ENCODE measurements around the gene REM2.
"Not testable (repeated sequence)": the region's sequence is repeated elsewhere in the genome, so short reads cannot be mapped to it uniquely, and the experiment has no call there.

Gene REM2

DNA sequence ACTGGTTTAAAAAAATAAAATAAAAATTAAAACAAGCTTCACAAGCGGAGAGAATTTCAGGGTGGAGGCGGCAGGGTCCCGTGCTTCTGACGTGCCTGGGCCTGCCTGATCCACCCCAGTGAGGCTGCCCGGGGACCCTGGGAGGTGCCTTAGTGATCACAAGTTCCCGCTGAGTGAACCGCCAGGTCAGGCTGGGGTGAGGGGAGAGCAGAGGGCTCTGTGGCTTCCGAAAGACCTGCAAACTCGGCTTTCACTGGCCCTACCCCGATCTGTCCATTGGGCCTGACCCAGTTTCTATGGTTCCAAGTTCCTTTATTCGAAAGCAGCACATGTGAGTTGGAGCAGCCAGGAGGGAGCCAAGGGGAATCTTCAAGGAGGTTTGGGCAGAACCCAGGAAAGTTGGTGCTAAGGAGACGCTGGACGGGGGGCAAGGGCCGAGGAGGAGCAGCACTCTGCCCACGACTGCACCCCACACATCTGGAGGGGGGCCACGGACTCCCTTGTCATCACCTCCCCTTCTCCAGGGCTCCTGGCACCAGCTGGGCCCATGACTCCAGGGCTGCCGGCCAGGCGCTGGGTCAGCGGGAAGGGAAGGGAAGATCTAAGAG lies 33.7 kb upstream of the REM2 start:
- Histone ChIP-seq H3K9me3 (ENCODE audit: control insufficient read depth in 2 of 2, low read length in 2 of 2) (no peaks in the 10 kb centered on the region), H3K9ac (ENCODE audit: low read depth in 1 of 2, low read length in 2 of 2) (peak overlapping the region in 1 of 2 donors; percentile 46), H3K4me1 (ENCODE audit: control insufficient read depth in 2 of 2, insufficient read depth in 2 of 2, low read length in 2 of 2) (peaks cover 23 to 28% of the 10 kb centered on the region in 2 donors), H3K27ac (ENCODE audit: low read depth in 2 of 2, low read length in 2 of 2) (peak overlapping the region; percentile 69 to 87), H3K36me3 (ENCODE audit: control insufficient read depth in 2 of 2, insufficient read depth in 2 of 2, low read length in 2 of 2) (peaks cover 21 to 22% of the 10 kb centered on the region in 2 donors), H3K4me3 (ENCODE audit: low read length in 2 of 2) (no peak overlapping the region), H3K27me3 (ENCODE audit: control insufficient read depth in 2 of 2, insufficient read depth in 2 of 2, low read length in 2 of 2) (no peaks in the 10 kb centered on the region)

DNA sequence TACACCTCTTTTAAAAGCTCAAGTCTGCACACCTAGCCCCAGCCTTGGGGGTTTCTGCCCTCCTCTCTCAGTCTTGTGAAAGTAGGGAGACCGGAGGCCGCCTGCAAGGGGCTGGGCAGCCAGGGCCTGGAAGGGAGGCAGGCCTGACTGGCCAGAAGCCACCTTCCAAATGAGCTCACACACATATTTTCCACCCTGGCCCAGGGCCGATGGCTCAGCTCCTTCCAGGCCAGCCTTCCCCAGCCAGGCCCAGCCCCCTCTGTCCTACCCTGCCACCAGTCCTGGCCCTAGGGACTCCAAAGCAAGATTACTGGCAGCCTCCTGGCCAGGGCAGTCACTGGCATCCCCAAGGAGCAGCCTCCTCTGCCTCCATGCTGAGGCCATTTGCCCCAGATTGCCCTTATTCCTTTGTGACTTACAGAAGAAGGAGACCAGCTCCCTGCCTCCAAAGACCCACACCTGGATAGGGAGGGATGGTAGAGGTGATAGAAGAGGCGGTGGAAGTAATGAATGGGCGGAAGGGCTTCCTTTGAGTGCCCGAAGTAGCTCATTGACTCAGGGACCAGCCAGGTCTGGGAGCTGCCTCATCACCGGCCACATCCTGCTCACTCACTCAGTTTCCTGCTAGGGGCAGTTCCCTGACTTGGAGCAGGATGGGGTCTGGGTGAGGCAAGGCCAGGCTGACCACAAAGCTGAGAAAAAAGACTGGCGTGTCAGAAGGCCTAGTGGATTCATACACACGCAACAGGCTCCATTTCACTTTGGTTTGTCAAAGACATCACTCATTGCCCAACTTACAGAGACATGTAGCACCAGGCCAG lies 31.9 kb upstream of the REM2 start:
- peaks cover 20 to 28% of the 10 kb centered on the region in 2 donors for H3K4me1 ChIP-seq (ENCODE audit: control insufficient read depth in 2 of 2, insufficient read depth in 2 of 2, low read length in 2 of 2)

DNA sequence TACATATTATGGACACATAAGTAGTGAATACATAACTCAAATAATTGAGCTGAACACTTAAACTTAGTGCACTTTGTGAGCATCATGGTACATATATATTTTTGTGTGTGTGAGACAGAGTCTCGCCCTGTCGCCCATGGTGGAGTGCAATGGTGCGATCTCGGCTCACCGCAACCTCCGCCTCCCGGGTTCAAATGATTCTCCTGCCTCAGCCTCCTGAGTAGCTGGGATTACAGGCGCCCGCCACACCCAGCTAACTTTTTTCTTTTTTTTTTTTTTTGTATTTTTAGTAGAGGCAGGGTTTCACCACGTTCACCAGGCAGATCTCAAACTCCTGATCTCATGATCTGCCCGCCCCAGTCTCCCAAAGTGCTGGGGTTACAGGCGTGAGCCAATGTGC lies 30.8 kb upstream of the REM2 start:
- Histone ChIP-seq H3K27ac (ENCODE audit: low read depth in 2 of 2, low read length in 2 of 2) (peak overlapping the region; percentile 63 to 94), H3K4me1 (ENCODE audit: control insufficient read depth in 2 of 2, insufficient read depth in 2 of 2, low read length in 2 of 2) (peaks cover 13 to 25% of the 10 kb centered on the region in 2 donors)
- H3K27me3 ChIP-seq (ENCODE audit: control insufficient read depth in 2 of 2, insufficient read depth in 2 of 2, low read length in 2 of 2); H3K36me3 ChIP-seq (ENCODE audit: control insufficient read depth in 2 of 2, insufficient read depth in 2 of 2, low read length in 2 of 2); H3K9ac ChIP-seq (ENCODE audit: low read depth in 1 of 2, low read length in 2 of 2); H3K9me3 ChIP-seq (ENCODE audit: control insufficient read depth in 2 of 2, low read length in 2 of 2); H3K4me3 ChIP-seq (ENCODE audit: low read length in 2 of 2): not testable (repeated sequence)

More for the DNA sequence above, 31.9 kb upstream of the REM2 start:
- H3K9ac ChIP-seq (ENCODE audit: low read depth in 1 of 2, low read length in 2 of 2), result peak overlapping the region in 1 of 2 donors; percentile 11
- peak overlapping the region; percentile 59 to 69 for H3K27ac ChIP-seq (ENCODE audit: low read depth in 2 of 2, low read length in 2 of 2)
- H3K9me3 ChIP-seq (ENCODE audit: control insufficient read depth in 2 of 2, low read length in 2 of 2), result no peaks in the 10 kb centered on the region
- peaks cover 4 to 6% of the 10 kb centered on the region in 2 donors for H3K36me3 ChIP-seq (ENCODE audit: control insufficient read depth in 2 of 2, insufficient read depth in 2 of 2, low read length in 2 of 2)
- no peak overlapping the region for H3K4me3 ChIP-seq (ENCODE audit: low read length in 2 of 2)
- H3K27me3 ChIP-seq (ENCODE audit: control insufficient read depth in 2 of 2, insufficient read depth in 2 of 2, low read length in 2 of 2), result no peaks in the 10 kb centered on the region

DNA sequence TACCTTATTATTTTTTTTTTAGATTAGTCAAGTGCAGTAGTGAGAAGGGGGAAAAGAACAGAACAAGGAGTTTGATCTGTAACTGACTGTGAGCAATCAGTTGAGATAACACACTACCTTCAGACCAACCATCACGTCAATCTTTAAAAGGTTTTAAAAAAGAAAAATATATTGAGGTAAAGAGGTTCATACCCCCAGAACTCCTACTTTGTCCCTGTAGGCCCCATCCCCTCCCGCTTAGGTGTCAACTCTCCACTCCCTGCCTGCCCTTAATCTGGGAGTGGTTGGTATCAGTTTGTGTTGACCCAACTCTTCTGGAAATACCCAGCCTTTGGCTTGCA lies 30.5 kb upstream of the REM2 start:
- Histone ChIP-seq H3K27ac (ENCODE audit: low read depth in 2 of 2, low read length in 2 of 2) (peak overlapping the region; percentile 84 to 94), H3K4me3 (ENCODE audit: low read length in 2 of 2) (no peak overlapping the region), H3K9me3 (ENCODE audit: control insufficient read depth in 2 of 2, low read length in 2 of 2) (no peaks in the 10 kb centered on the region), H3K9ac (ENCODE audit: low read depth in 1 of 2, low read length in 2 of 2) (no peak overlapping the region), H3K4me1 (ENCODE audit: control insufficient read depth in 2 of 2, insufficient read depth in 2 of 2, low read length in 2 of 2) (peaks cover 13 to 25% of the 10 kb centered on the region in 2 donors), H3K36me3 (ENCODE audit: control insufficient read depth in 2 of 2, insufficient read depth in 2 of 2, low read length in 2 of 2) (no peaks in the 10 kb centered on the region), H3K27me3 (ENCODE audit: control insufficient read depth in 2 of 2, insufficient read depth in 2 of 2, low read length in 2 of 2) (no peaks in the 10 kb centered on the region)

DNA sequence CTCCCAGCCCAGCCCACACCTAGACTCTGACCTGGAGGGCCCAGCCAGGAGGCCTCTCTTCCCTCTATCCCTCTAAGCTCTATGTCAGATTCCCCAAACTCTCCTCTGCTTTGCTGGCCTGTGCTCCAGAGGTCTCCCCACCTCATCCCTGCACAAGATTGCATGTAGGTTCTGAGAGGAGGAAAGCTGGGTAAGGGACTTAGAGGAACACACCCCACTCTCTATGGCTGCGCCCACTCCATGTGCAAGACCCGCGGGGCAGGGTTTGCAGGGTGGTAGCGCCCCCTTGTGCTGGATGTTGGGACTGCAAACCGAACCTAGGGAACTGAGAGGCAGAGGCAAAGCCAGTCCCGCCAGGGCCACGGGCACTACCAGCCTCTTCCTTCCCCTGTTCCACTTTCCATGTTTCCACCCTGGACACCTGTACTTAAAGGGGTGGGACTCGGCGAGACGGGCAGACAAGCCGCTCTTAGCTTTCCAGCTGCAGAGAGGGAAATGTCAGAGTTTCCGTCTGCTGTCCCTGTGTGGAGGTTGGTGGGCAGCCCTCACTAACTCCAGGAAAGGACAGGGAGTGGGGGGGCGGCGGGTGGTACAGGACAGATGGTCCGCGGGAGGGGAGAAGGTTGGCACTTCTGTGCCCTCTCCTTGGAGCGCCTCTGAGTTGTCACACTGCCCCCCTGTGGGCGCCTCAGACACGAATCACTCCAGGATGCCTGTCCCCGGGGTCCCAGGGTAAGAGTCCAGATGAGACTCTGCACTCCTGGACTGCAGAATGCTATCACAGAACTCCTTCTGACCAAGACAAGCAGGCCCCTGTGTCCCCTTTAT lies 29.9 kb upstream of the REM2 start:
- H3K9me3 ChIP-seq (ENCODE audit: control insufficient read depth in 2 of 2, low read length in 2 of 2), result no peaks in the 10 kb centered on the region
- H3K27ac ChIP-seq (ENCODE audit: low read depth in 2 of 2, low read length in 2 of 2), result peak overlapping the region; percentile 84 to 94
- H3K4me3 ChIP-seq (ENCODE audit: low read length in 2 of 2), result peak overlapping the region; percentile 76 to 82
- H3K27me3 ChIP-seq (ENCODE audit: control insufficient read depth in 2 of 2, insufficient read depth in 2 of 2, low read length in 2 of 2), result no peaks in the 10 kb centered on the region
- H3K4me1 ChIP-seq (ENCODE audit: control insufficient read depth in 2 of 2, insufficient read depth in 2 of 2, low read length in 2 of 2), result peaks cover 13 to 19% of the 10 kb centered on the region in 2 donors
- H3K9ac ChIP-seq (ENCODE audit: low read depth in 1 of 2, low read length in 2 of 2), result peak overlapping the region; percentile 86 to 91
- H3K36me3 ChIP-seq (ENCODE audit: control insufficient read depth in 2 of 2, insufficient read depth in 2 of 2, low read length in 2 of 2), result no peaks in the 10 kb centered on the region

DNA sequence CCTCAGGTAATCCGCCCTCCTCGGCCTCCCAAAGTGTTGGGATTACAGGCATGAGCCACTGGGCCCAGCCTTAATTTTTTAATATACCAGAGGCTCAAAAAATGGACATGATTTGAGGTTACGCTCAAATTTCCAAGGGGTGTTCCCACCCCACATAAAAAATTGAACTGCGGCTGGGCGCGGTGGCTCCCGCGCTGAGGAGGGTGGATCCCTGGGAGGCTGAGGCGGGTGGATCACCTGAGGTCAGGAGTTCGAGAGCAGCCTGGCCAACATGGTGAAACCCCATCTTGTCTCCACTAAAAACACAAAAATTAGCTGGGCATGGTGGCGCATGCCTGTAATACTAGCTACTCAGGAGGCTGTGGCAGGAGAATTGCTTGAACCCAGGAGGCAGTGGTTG lies 28.7 kb upstream of the REM2 start:
- H3K4me3 ChIP-seq (ENCODE audit: low read length in 2 of 2); H3K9ac ChIP-seq (ENCODE audit: low read depth in 1 of 2, low read length in 2 of 2); H3K27ac ChIP-seq (ENCODE audit: low read depth in 2 of 2, low read length in 2 of 2); H3K9me3 ChIP-seq (ENCODE audit: control insufficient read depth in 2 of 2, low read length in 2 of 2); H3K36me3 ChIP-seq (ENCODE audit: control insufficient read depth in 2 of 2, insufficient read depth in 2 of 2, low read length in 2 of 2); H3K27me3 ChIP-seq (ENCODE audit: control insufficient read depth in 2 of 2, insufficient read depth in 2 of 2, low read length in 2 of 2): not testable (repeated sequence)
- peaks cover 13 to 15% of the 10 kb centered on the region in 2 donors for H3K4me1 ChIP-seq (ENCODE audit: control insufficient read depth in 2 of 2, insufficient read depth in 2 of 2, low read length in 2 of 2)

DNA sequence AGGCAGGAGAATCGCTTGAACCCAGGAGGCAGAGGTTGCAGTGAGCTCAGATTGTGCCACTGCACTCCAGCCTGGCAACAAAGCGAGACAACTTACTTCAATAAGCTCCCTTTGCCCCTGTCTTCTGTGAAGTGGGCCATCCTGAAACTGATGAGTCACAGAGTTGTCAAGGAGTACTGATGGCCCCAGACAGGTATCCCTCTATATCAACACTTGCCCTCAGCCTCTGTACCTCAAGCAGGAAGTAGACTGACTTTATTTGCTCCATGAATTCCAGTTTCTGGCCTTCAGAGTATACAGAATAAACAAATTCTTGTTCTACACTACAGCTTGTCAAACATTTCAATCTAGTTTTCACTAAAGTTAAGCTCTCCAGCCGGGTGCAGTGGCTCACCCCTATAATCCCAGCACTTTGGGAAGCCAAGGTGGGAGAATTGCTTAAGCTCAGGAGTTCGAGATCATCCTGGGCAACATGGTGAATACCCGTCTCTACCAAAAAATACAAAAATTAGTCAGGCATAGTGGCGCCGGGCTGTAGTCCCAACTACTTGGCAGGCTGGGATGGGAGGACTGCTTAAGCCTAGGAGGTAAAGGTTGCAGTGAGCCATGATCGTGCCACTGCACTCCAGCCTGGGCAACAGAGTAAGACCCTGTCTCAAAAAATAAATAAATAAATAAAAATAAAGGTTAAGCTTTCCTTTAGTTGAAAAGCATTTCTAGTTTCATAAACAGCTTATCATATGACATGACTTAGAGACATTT lies 27.9 kb upstream of the REM2 start:
- no peaks in the 10 kb centered on the region for H3K36me3 ChIP-seq (ENCODE audit: control insufficient read depth in 2 of 2, insufficient read depth in 2 of 2, low read length in 2 of 2)
- H3K9ac ChIP-seq (ENCODE audit: low read depth in 1 of 2, low read length in 2 of 2), result no peak overlapping the region
- no peaks in the 10 kb centered on the region for H3K9me3 ChIP-seq (ENCODE audit: control insufficient read depth in 2 of 2, low read length in 2 of 2)
- peaks cover 12 to 13% of the 10 kb centered on the region in 2 donors for H3K4me1 ChIP-seq (ENCODE audit: control insufficient read depth in 2 of 2, insufficient read depth in 2 of 2, low read length in 2 of 2)
- no peaks in the 10 kb centered on the region for H3K27me3 ChIP-seq (ENCODE audit: control insufficient read depth in 2 of 2, insufficient read depth in 2 of 2, low read length in 2 of 2)
- H3K27ac ChIP-seq (ENCODE audit: low read depth in 2 of 2, low read length in 2 of 2), result no peak overlapping the region
- H3K4me3 ChIP-seq (ENCODE audit: low read length in 2 of 2), result no peak overlapping the region

DNA sequence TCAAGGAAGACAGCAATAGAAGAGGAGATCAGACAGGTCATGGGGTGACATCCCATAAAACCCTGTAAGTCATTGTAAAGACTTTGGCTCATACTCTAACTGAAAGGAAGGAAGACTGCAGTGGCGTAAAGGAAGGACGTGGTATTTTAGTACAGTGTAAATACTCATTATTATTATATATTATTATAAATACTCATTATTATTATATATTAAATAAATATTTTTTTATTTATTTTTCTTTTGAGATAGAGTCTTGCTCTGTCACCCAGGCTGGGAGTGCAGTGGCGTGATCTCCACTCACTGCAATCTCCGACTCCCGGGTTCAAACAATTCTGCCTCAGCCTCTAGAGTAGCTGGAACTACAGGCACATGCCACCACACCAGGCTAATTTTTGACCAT lies 26.6 kb upstream of the REM2 start:
- H3K4me3 ChIP-seq (ENCODE audit: low read length in 2 of 2), result no peak overlapping the region
- H3K36me3 ChIP-seq (ENCODE audit: control insufficient read depth in 2 of 2, insufficient read depth in 2 of 2, low read length in 2 of 2), result no peaks in the 10 kb centered on the region
- no peak overlapping the region for H3K27ac ChIP-seq (ENCODE audit: low read depth in 2 of 2, low read length in 2 of 2)
- H3K4me1 ChIP-seq (ENCODE audit: control insufficient read depth in 2 of 2, insufficient read depth in 2 of 2, low read length in 2 of 2), result peaks cover 8 to 9% of the 10 kb centered on the region in 2 donors
- H3K27me3 ChIP-seq (ENCODE audit: control insufficient read depth in 2 of 2, insufficient read depth in 2 of 2, low read length in 2 of 2), result no peaks in the 10 kb centered on the region
- H3K9ac ChIP-seq (ENCODE audit: low read depth in 1 of 2, low read length in 2 of 2), result no peak overlapping the region
- no peaks in the 10 kb centered on the region for H3K9me3 ChIP-seq (ENCODE audit: control insufficient read depth in 2 of 2, low read length in 2 of 2)

DNA sequence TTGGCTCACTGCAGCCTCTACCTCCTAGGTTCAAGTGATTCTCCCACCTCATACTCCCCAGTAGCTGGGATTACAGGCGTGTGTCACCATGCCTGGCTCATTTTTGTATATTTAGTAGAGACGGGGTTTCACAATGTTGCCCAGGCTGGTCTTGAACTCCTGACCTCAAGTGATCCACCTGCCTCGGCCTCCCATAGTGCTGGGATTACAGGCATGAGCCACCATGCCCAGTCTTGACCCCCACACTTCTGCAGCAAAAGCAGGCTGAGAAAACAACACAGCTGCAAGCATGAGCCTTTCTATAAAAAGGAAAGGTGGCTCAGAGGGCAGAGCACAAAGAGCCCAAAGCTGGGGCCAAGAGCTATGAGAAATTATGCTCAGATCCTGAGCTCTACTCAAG lies 22.6 kb upstream of the REM2 start:
- not testable (repeated sequence) for H3K9me3 ChIP-seq (ENCODE audit: control insufficient read depth in 2 of 2, low read length in 2 of 2); H3K9ac ChIP-seq (ENCODE audit: low read depth in 1 of 2, low read length in 2 of 2); H3K27ac ChIP-seq (ENCODE audit: low read depth in 2 of 2, low read length in 2 of 2); H3K4me1 ChIP-seq (ENCODE audit: control insufficient read depth in 2 of 2, insufficient read depth in 2 of 2, low read length in 2 of 2); H3K36me3 ChIP-seq (ENCODE audit: control insufficient read depth in 2 of 2, insufficient read depth in 2 of 2, low read length in 2 of 2); H3K4me3 ChIP-seq (ENCODE audit: low read length in 2 of 2); H3K27me3 ChIP-seq (ENCODE audit: control insufficient read depth in 2 of 2, insufficient read depth in 2 of 2, low read length in 2 of 2)

All from mucosa of rectum (tissue), 2 donors.